Endodermal cell (in vitro differentiated cells): Measurements from ENCODE around the gene WIF1. TPM values are rescaled to one million over a fixed set of nuclear protein-coding genes. Genes with fewer than 3 reads are reported as not detected.

Experiments
- DNase-seq: peaks from one replicate; pipeline ENCODE4 v3.0.0-alpha.2; 2017
- H3K27ac ChIP-seq: 2 replicates; pipeline ENCODE4 v1.5.1; 2013; ENCODE audit warnings: mild to moderate bottlenecking, low read depth, low read length, moderate library complexity
- H3K27me3 ChIP-seq: 2 replicates; pipeline ENCODE4 v1.6.1; 2013; ENCODE audit warnings: mild to moderate bottlenecking, low read length, moderate library complexity; ENCODE audit not compliant: insufficient read depth, control insufficient read depth, poor library complexity, severe bottlenecking
- H3K36me3 ChIP-seq: 2 replicates; pipeline ENCODE4 v1.7.0; 2013; ENCODE audit warnings: mild to moderate bottlenecking, low read length, moderate library complexity; ENCODE audit not compliant: control insufficient read depth, insufficient read depth
- H3K4me1 ChIP-seq: one replicate; pipeline ENCODE4 v1.7.0; 2013; ENCODE audit warnings: low read length; ENCODE audit not compliant: control insufficient read depth, insufficient read depth
- H3K4me3 ChIP-seq: 2 replicates; pipeline ENCODE4 v1.5.1; 2013; ENCODE audit warnings: mild to moderate bottlenecking, low read length, moderate library complexity
- H3K9ac ChIP-seq: 2 replicates; pipeline ENCODE4 v1.6.1; 2013; ENCODE audit warnings: mild to moderate bottlenecking, low read length, moderate library complexity; ENCODE audit not compliant: poor library complexity, severe bottlenecking; ENCODE audit errors: extremely low read depth
- H3K9me3 ChIP-seq: 2 replicates; pipeline ENCODE4 v1.6.1; 2013; ENCODE audit warnings: mild to moderate bottlenecking, low read length, moderate library complexity; ENCODE audit not compliant: control insufficient read depth
- H3K27ac Mint-ChIP-seq: 2 replicates; pipeline ENCODE4 v1.8.0; 2020; ENCODE audit warnings: mixed read lengths
- H3K27me3 Mint-ChIP-seq: 2 replicates; pipeline ENCODE4 v1.8.0; 2021; ENCODE audit warnings: mild to moderate bottlenecking, mixed read lengths; ENCODE audit not compliant: insufficient read depth
- H3K36me3 Mint-ChIP-seq: 2 replicates; pipeline ENCODE4 v1.8.0; 2020; ENCODE audit warnings: low read depth, mixed read lengths
- H3K4me1 Mint-ChIP-seq: 2 replicates; pipeline ENCODE4 v1.8.0; 2020; ENCODE audit warnings: mixed read lengths
- H3K4me3 Mint-ChIP-seq: 2 replicates; pipeline ENCODE4 v1.8.0; 2020; ENCODE audit warnings: mild to moderate bottlenecking, moderate library complexity, mixed read lengths
- H3K9me3 Mint-ChIP-seq: 2 replicates; pipeline ENCODE4 v1.8.0; 2020; ENCODE audit warnings: mild to moderate bottlenecking, mixed read lengths
- CTCF ChIP-seq: fragments of 200-600 bp; sonication (generic); conservative IDR thresholded peaks from 2 replicates; pipeline ENCODE4 v1.5.0; 2021; ENCODE audit warnings: antibody characterized with exemption, mild to moderate bottlenecking
- WGBS, 2 experiments: methylation state at CpG; one replicate each; pipeline versions ENCODE4 v1.1.5 to v1.1.7; 2013; ENCODE audit warnings: missing lambda C conversion rate in 2 of 2, mixed read lengths in 1 of 2; ENCODE audit not compliant: insufficient coverage in 1 of 2, insufficient read length in 1 of 2; 5-methylcytosine and 5-hydroxymethylcytosine counted together
- total RNA-seq, 2 donors: library from RNA; stranded (reverse); fragmentation: NEBNext Ultra II Directional in 1 of 2; extraction: Animal tissue kit (Norgen Biotek cat#: 25700) in 1 of 2; gene quantifications; 2 replicates in 1 of 2; 3 replicates in 1 of 2; pipeline ENCODE4 v1.2.1, GENCODE V29; 2021

WIF1 gene
- total RNA-seq, 2 donors from 2014 or later = not detected

GRCh38 chr12:65113621-65114035 is 7.5 kb downstream of the WIF1 start:
- Mint-ChIP-seq H3K4me1 (no peaks in the 10 kb centered on the region), H3K27ac (no peak overlapping the region), H3K36me3 (no peaks in the 10 kb centered on the region), H3K4me3 (no peak overlapping the region), H3K9me3 (no peaks in the 10 kb centered on the region), H3K27me3 (peaks cover 35% of the 10 kb centered on the region)
- H3K9me3 ChIP-seq = no peaks in the 10 kb centered on the region
- H3K9ac ChIP-seq = no peak overlapping the region
- H3K4me1 ChIP-seq = no peaks in the 10 kb centered on the region
- no peaks in the 10 kb centered on the region for H3K36me3 ChIP-seq
- no peak overlapping the region for H3K27ac ChIP-seq
- WGBS, 2 experiments = 84% methylated on average over 1 of the region's 1 CpG; no CpG with 5 or more reads in 1 of the 2 experiments
- H3K4me3 ChIP-seq = no peak overlapping the region
- DNase-seq = no peak
- no peak for TF ChIP-seq CTCF
- peaks cover 3% of the 10 kb centered on the region for H3K27me3 ChIP-seq

- no peak overlapping the region for H3K4me3 Mint-ChIP-seq
- no peak overlapping the region for H3K27ac ChIP-seq
- H3K9me3 ChIP-seq = no peaks in the 10 kb centered on the region
- H3K27me3 Mint-ChIP-seq = peaks cover 10% of the 10 kb centered on the region
- H3K4me3 ChIP-seq = no peak overlapping the region
- no peak for DNase-seq
- no peaks in the 10 kb centered on the region for H3K27me3 ChIP-seq
- H3K4me1 ChIP-seq = no peaks in the 10 kb centered on the region
- H3K27ac Mint-ChIP-seq = no peak overlapping the region
- H3K36me3 Mint-ChIP-seq = no peaks in the 10 kb centered on the region
- peak; percentile 65 for TF ChIP-seq CTCF
- H3K9me3 Mint-ChIP-seq = no peaks in the 10 kb centered on the region
- H3K9ac ChIP-seq = no peak overlapping the region
- H3K36me3 ChIP-seq = no peaks in the 10 kb centered on the region
- H3K4me1 Mint-ChIP-seq = no peaks in the 10 kb centered on the region
These were observed 14.2 kb downstream of the WIF1 start for GRCh38 chr12:65106948-65107347.

- H3K27ac ChIP-seq = no peak overlapping the region
- H3K4me1 ChIP-seq = no peaks in the 10 kb centered on the region
- Mint-ChIP-seq H3K36me3 (no peaks in the 10 kb centered on the region), H3K4me3 (no peak overlapping the region), H3K27ac (no peak overlapping the region), H3K4me1 (no peaks in the 10 kb centered on the region), H3K9me3 (no peaks in the 10 kb centered on the region), H3K27me3 (peaks cover 6% of the 10 kb centered on the region)
- no peaks in the 10 kb centered on the region for H3K9me3 ChIP-seq
- H3K9ac ChIP-seq = no peak overlapping the region
- H3K36me3 ChIP-seq = no peaks in the 10 kb centered on the region
- TF ChIP-seq CTCF = peak; percentile 77
- no peak for DNase-seq
- H3K4me3 ChIP-seq = no peak overlapping the region
- no peaks in the 10 kb centered on the region for H3K27me3 ChIP-seq
- 81 to 88% methylated on average over 2 to 3 of the region's 3 CpGs for WGBS, 2 experiments
These were observed 21.0 kb downstream of the WIF1 start for GRCh38 chr12:65100140-65100539.
